NT2/D1 (cell line): Measurements from ENCODE around the gene R3HDM4.

ENCODE experiments used
- SUZ12 ChIP-seq: IDR thresholded peaks from 2 replicates; pipeline ENCODE4 v1.6.1; 2011; ENCODE audit not compliant: insufficient read length, insufficient read depth; ENCODE audit errors: extremely low read depth
- YY1 ChIP-seq: IDR thresholded peaks from 2 replicates; pipeline ENCODE4 v1.6.1; 2011; ENCODE audit not compliant: insufficient read length, insufficient read depth

DNA sequence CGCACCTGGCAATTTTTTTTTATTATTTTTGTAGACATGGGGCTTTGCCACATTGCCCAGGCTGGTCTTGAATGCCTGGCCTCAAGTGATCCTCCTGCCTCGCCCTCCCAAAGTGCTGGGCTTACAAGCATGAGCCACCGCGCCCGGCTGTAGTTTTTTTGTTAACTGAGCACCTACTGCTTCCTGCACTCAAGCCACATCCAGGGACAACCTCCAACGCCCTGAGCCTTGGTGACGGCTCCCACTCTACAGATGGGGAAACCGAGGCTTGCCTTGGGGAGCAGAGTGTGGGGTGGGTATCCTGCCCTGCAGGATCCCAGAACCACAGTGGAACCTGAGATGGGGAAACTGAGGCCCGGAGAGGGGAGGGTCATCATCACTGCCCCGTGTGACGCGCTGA lies 57.9 kb downstream of the R3HDM4 start:
- TF ChIP-seq SUZ12 (no peak), YY1 (no peak)
